ENCODE results near the gene LGR5. TPM values are rescaled to one million over a fixed set of nuclear protein-coding genes. Genes with fewer than 3 reads are reported as not detected.

The LGR5 gene
- total and polyA plus RNA-seq, 2 of the 13 experiments (the other 11 are each of a cell fraction or from before 2014, with no cell fraction given) = 37.0 to 121 TPM

DNA sequence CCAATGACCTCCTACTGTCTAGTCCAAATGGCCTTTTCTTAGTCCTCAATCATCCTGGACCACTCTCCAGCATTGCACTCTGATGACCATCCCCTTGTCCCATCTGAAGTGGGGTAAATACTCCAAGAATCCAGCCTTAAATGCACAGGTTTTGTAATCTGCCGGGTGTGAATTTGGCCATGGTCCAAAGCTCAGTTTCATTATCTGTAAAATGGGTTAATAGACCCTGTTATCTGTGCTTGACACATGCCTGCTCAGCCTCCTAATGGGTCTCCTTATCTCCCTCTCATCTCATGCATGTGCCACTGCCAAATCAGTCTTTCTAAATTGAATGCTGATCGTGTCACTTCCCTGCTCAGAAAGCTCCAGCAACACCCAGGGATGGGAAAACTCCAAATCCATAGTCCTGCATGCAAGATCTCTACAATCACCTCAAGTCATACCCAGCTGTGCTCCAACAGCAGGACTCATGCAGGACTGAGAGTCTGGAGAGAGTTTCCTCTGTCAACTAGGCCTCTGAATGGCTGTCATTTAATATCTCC lies 22.3 kb downstream of the LGR5 start:
- no peaks in the 10 kb centered on the region; the same call in 1 of the 2 replicates for H4K20me1 ChIP-seq (ENCODE audit: insufficient read depth, low read length)
- no peak for TF ChIP-seq ZNF816 (CRISPR knock-in tag; IDR thresholded peaks at IDR 0.05; ENCODE audit: borderline replicate concordance)
- TF ChIP-seq MATR3 (CRISPR knock-in tag; IDR thresholded peaks at IDR 0.05) = no peak
- TF ChIP-seq ZNF629 (CRISPR knock-in tag; conservative IDR thresholded peaks at IDR 0.05) = peak; percentile 85
- TF ChIP-seq, protein P1, sequence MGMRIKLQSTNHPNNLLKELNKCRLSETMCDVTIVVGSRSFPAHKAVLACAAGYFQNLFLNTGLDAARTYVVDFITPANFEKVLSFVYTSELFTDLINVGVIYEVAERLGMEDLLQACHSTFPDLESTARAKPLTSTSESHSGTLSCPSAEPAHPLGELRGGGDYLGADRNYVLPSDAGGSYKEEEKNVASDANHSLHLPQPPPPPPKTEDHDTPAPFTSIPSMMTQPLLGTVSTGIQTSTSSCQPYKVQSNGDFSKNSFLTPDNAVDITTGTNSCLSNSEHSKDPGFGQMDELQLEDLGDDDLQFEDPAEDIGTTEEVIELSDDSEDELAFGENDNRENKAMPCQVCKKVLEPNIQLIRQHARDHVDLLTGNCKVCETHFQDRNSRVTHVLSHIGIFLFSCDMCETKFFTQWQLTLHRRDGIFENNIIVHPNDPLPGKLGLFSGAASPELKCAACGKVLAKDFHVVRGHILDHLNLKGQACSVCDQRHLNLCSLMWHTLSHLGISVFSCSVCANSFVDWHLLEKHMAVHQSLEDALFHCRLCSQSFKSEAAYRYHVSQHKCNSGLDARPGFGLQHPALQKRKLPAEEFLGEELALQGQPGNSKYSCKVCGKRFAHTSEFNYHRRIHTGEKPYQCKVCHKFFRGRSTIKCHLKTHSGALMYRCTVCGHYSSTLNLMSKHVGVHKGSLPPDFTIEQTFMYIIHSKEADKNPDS (CRISPR knock-in tag; IDR thresholded peaks at IDR 0.05) = no peak
- TF ChIP-seq RBM22 (optimal IDR thresholded peaks at IDR 0.05; ENCODE audit: low read length) = peak; percentile 52
- no peaks in the 10 kb centered on the region for H3K27me3 ChIP-seq (ENCODE audit: control insufficient read depth in 1 of 2, insufficient read depth in 2 of 2, low read length in 2 of 2)
- H3K9ac ChIP-seq (ENCODE audit: insufficient read depth, low read depth, low read length) = no peak overlapping the region
- H3K79me2 ChIP-seq (ENCODE audit: insufficient read depth, low read length) = peaks cover 70% of the 10 kb centered on the region
- no peak overlapping the region for H3K4me3 ChIP-seq (replicated peaks in 1 of 3; ENCODE audit: insufficient read depth in 1 of 3, low read depth in 2 of 3, low read length in 3 of 3)
- H3K36me3 ChIP-seq (replicated peaks in 1 of 2; ENCODE audit: control insufficient read depth in 1 of 2, insufficient read depth in 2 of 2, low read length in 2 of 2) = peaks cover 11 to 43% of the 10 kb centered on the region in 2 experiments
- intact Hi-C loops (cut with micrococcal nuclease; ENCODE audit: unreplicated experiment) (no loop called here), in situ Hi-C loops (cut with HindIII; ENCODE audit: extremely low pct_ligation_motif_present, low pct_unique_long_range_greater_than_20kb) (no loop called here)
- POLR2A ChIA-PET = no interaction called here
- no peak overlapping the region for H3K4me2 ChIP-seq (ENCODE audit: low read depth, low read length)
- no peak overlapping the region for H2AFZ ChIP-seq (ENCODE audit: low read length)
- no peak for ATAC-seq
- BruUV-seq (replicated peaks) = no TSS peak
- no peaks in the 10 kb centered on the region for H3K9me3 ChIP-seq (ENCODE audit: low read length)
- WGBS (ENCODE audit: low lambda C conversion rate) = 95% methylated on average over 2 of the region's 2 CpGs
- DNase-seq (ENCODE audit: low spot score) = no peak
- CTCF ChIA-PET (ENCODE audit: low intra/inter-chr PET ratio, low total read pairs) = no interaction called here
- no peak for FAIRE-seq
- H3K4me1 ChIP-seq (ENCODE audit: insufficient read depth, low read length) = peaks cover 31% of the 10 kb centered on the region
- H3K27ac ChIP-seq (ENCODE audit: extremely low read length, insufficient read depth, low read length) = no peak overlapping the region

DNA sequence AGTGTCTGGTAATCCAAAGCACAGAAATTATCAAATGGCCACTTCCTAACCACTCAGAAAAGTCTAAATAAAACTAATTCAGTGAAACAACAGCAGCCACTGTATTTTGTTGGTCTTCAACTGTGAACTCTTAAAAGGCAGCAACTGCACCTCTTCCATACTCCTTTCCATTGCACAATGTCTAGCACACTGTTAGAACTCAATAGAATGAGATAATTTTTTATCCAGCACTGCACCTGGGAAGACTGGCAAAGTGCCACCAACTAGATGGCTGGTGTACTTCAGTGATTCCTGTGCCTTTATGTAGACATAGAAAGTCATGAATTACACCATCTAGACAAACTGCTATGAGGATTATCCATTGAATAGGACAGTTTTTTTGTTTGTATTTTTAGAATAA lies 26.2 kb downstream of the LGR5 start:
- intact Hi-C loops (cut with micrococcal nuclease; ENCODE audit: unreplicated experiment) (no loop called here), in situ Hi-C loops (cut with HindIII; ENCODE audit: extremely low pct_ligation_motif_present, low pct_unique_long_range_greater_than_20kb) (no loop called here)
- Histone ChIP-seq H2AFZ (ENCODE audit: low read length) (no peak overlapping the region), H4K20me1 (ENCODE audit: insufficient read depth, low read length) (no peaks in the 10 kb centered on the region; the same call in 1 of the 2 replicates), H3K79me2 (ENCODE audit: insufficient read depth, low read length) (peaks cover 56% of the 10 kb centered on the region), H3K9ac (ENCODE audit: insufficient read depth, low read depth, low read length) (no peak overlapping the region), H3K4me2 (ENCODE audit: low read depth, low read length) (no peak overlapping the region), H3K4me1 (ENCODE audit: insufficient read depth, low read length) (peaks cover 30% of the 10 kb centered on the region), H3K27ac (ENCODE audit: extremely low read length, insufficient read depth, low read length) (no peak overlapping the region), H3K36me3 (replicated peaks in 1 of 2; ENCODE audit: control insufficient read depth in 1 of 2, insufficient read depth in 2 of 2, low read length in 2 of 2) (peaks cover 12 to 49% of the 10 kb centered on the region in 2 experiments), H3K27me3 (ENCODE audit: control insufficient read depth in 1 of 2, insufficient read depth in 2 of 2, low read length in 2 of 2) (no peaks in the 10 kb centered on the region), H3K4me3 (replicated peaks in 1 of 3; ENCODE audit: insufficient read depth in 1 of 3, low read depth in 2 of 3, low read length in 3 of 3) (no peak overlapping the region), H3K9me3 (ENCODE audit: low read length) (no peaks in the 10 kb centered on the region)
- ChIA-PET POLR2A (no interaction called here), CTCF (ENCODE audit: low intra/inter-chr PET ratio, low total read pairs) (no interaction called here)
- no peak for ATAC-seq
- no peak for FAIRE-seq
- no TSS peak for BruUV-seq (replicated peaks)
- no peak for DNase-seq (ENCODE audit: low spot score)
- TF ChIP-seq ZNF687 (CRISPR knock-in tag; IDR thresholded peaks at IDR 0.05) (no peak), ZFP36L1 (CRISPR knock-in tag; IDR thresholded peaks at IDR 0.05) (no peak), RBFOX2 (IDR thresholded peaks at IDR 0.05; ENCODE audit: low read depth, low read length) (no peak), ZNF256 (CRISPR knock-in tag; conservative IDR thresholded peaks at IDR 0.05) (no peak), ZNF30 (CRISPR knock-in tag; IDR thresholded peaks at IDR 0.05) (no peak), MAFF (IDR thresholded peaks at IDR 0.05; ENCODE audit: low read depth, low read length) (no peak)
- TF ChIP-seq, protein P2, sequence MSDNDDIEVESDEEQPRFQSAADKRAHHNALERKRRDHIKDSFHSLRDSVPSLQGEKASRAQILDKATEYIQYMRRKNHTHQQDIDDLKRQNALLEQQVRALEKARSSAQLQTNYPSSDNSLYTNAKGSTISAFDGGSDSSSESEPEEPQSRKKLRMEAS (IDR thresholded peaks at IDR 0.05) = no peak
- TF ChIP-seq, protein P3, sequence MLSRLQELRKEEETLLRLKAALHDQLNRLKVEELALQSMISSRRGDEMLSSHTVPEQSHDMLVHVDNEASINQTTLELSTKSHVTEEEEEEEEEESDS (CRISPR knock-in tag; IDR thresholded peaks at IDR 0.05; ENCODE audit: borderline replicate concordance) = no peak
